Loucy (cell line): ENCODE measurements around the gene SLC51A.

Source experiments
- EZH2phosphoT487 ChIP-seq: fragments of 200-600 bp; IDR thresholded peaks from 2 replicates; pipeline ENCODE4 v1.6.1; 2018; ENCODE audit warnings: antibody characterized with exemption, mild to moderate bottlenecking, moderate library complexity, borderline replicate concordance
- TF ChIP-seq, protein P1 (sequence below): fragments of 200-600 bp; sonication (generic); conservative IDR thresholded peaks from 2 replicates; pipeline ENCODE4 v1.5.1; 2014; ENCODE audit warnings: mild to moderate bottlenecking, antibody characterized with exemption, low read length

GRCh38 chr3:196193736-196194541 lies 22.4 kb upstream of the SLC51A start:
- TF ChIP-seq, protein P1, sequence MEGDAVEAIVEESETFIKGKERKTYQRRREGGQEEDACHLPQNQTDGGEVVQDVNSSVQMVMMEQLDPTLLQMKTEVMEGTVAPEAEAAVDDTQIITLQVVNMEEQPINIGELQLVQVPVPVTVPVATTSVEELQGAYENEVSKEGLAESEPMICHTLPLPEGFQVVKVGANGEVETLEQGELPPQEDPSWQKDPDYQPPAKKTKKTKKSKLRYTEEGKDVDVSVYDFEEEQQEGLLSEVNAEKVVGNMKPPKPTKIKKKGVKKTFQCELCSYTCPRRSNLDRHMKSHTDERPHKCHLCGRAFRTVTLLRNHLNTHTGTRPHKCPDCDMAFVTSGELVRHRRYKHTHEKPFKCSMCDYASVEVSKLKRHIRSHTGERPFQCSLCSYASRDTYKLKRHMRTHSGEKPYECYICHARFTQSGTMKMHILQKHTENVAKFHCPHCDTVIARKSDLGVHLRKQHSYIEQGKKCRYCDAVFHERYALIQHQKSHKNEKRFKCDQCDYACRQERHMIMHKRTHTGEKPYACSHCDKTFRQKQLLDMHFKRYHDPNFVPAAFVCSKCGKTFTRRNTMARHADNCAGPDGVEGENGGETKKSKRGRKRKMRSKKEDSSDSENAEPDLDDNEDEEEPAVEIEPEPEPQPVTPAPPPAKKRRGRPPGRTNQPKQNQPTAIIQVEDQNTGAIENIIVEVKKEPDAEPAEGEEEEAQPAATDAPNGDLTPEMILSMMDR: no peak
- TF ChIP-seq EZH2phosphoT487: no peak
